WTC11 (cell line): ENCODE measurements around the gene EDARADD. TPM values are rescaled to one million over a fixed set of nuclear protein-coding genes. Genes with fewer than 3 reads are reported as not detected.

ENCODE experiments used
- ATAC-seq: fragments of 200-7000 bp; cut with Tn5 transposase; 2 replicates; pipeline ENCODE4 v1.10.0; 2021; ENCODE audit warnings: mild to moderate bottlenecking, moderate library complexity
- CTCF ChIA-PET: fragments of 300-600 bp; sonication (Branson Sonifier 250); formaldehyde crosslinking; loops from one replicate; lab custom pipeline; 2021; ENCODE audit warnings: antibody characterized with exemption; lab: Charles Lee
- POLR2A ChIA-PET: fragments of 350-600 bp; sonication (Branson Sonifier 250); formaldehyde crosslinking; loops from one replicate; lab custom pipeline; 2021; ENCODE audit warnings: antibody characterized with exemption; lab: Charles Lee
- DNase-seq: peaks from one replicate; pipeline ENCODE4 v3.0.0; 2021; ENCODE audit warnings: low spot score
- H3K27ac Mint-ChIP-seq: 2 replicates; pipeline ENCODE4 v1.8.0; 2021; ENCODE audit warnings: mixed read lengths
- H3K27me3 Mint-ChIP-seq: 2 replicates; pipeline ENCODE4 v1.8.0; 2021; ENCODE audit warnings: low read depth, mild to moderate bottlenecking, moderate library complexity, mixed read lengths
- H3K36me3 Mint-ChIP-seq: 2 replicates; pipeline ENCODE4 v1.8.0; 2021; ENCODE audit warnings: mixed read lengths
- H3K4me1 Mint-ChIP-seq: 2 replicates; pipeline ENCODE4 v1.8.0; 2022; ENCODE audit warnings: mixed read lengths
- H3K4me3 Mint-ChIP-seq: 2 replicates; pipeline ENCODE4 v1.8.0; 2021; ENCODE audit warnings: mild to moderate bottlenecking, moderate library complexity, mixed read lengths
- H3K9me3 Mint-ChIP-seq: 2 replicates; pipeline ENCODE4 v1.8.0; 2021; ENCODE audit warnings: mixed read lengths
- ATF1 ChIP-seq: sonication (generic); formaldehyde crosslinking; IDR thresholded peaks from 2 replicates; pipeline ENCODE4 v1.8.1; 2023; ENCODE audit warnings: mild to moderate bottlenecking, moderate library complexity, missing genetic modification reagents
- E2F5 ChIP-seq: sonication (generic); formaldehyde crosslinking; IDR thresholded peaks from 2 replicates; pipeline ENCODE4 v1.8.1; 2022; ENCODE audit warnings: mild to moderate bottlenecking, moderate library complexity, missing genetic modification reagents
- FOXP4 ChIP-seq: sonication (generic); formaldehyde crosslinking; IDR thresholded peaks from 2 replicates; pipeline ENCODE4 v1.8.0; 2022; ENCODE audit warnings: mild to moderate bottlenecking, missing genetic modification reagents
- HMGA2 ChIP-seq: fragments of 250-450 bp; sonication (Bioruptor Pico); IDR thresholded peaks from 2 replicates; pipeline ENCODE4 v1.4.0; 2021; ENCODE audit warnings: mild to moderate bottlenecking, moderate library complexity
- HMGXB4 ChIP-seq: sonication (generic); formaldehyde crosslinking; IDR thresholded peaks from 2 replicates; pipeline ENCODE4 v1.8.1; 2023; ENCODE audit warnings: mild to moderate bottlenecking, moderate library complexity, missing genetic modification reagents
- MAX ChIP-seq: sonication (generic); formaldehyde crosslinking; IDR thresholded peaks from 2 replicates; pipeline ENCODE4 v1.8.0; 2022; ENCODE audit warnings: mild to moderate bottlenecking, missing genetic modification reagents
- MLX ChIP-seq: sonication (generic); formaldehyde crosslinking; IDR thresholded peaks from 2 replicates; pipeline ENCODE4 v1.8.1; 2023; ENCODE audit warnings: mild to moderate bottlenecking, missing genetic modification reagents, moderate library complexity
- OVOL2 ChIP-seq: fragments of 250-450 bp; sonication (Bioruptor Pico); IDR thresholded peaks from 2 replicates; pipeline ENCODE4 v1.9.0; 2021; ENCODE audit warnings: mild to moderate bottlenecking, borderline replicate concordance
- PRRX2 ChIP-seq: fragments of 250-450 bp; sonication (Bioruptor Pico); IDR thresholded peaks from 2 replicates; pipeline ENCODE4 v1.8.0; 2021; ENCODE audit warnings: mild to moderate bottlenecking
- SP1 ChIP-seq: sonication (generic); formaldehyde crosslinking; conservative IDR thresholded peaks from 2 replicates; pipeline ENCODE4 v1.8.1; 2022; ENCODE audit warnings: missing genetic modification reagents
- USF1 ChIP-seq: sonication (generic); formaldehyde crosslinking; IDR thresholded peaks from 2 replicates; pipeline ENCODE4 v1.8.0; 2022; ENCODE audit warnings: mild to moderate bottlenecking, missing genetic modification reagents
- USF2 ChIP-seq: sonication (generic); formaldehyde crosslinking; IDR thresholded peaks from 2 replicates; pipeline ENCODE4 v1.8.1; 2023; ENCODE audit warnings: mild to moderate bottlenecking, missing genetic modification reagents, moderate library complexity
- ZBTB21 ChIP-seq: sonication (generic); formaldehyde crosslinking; IDR thresholded peaks from 2 replicates; pipeline ENCODE4 v1.8.1; 2023; ENCODE audit warnings: mild to moderate bottlenecking, missing genetic modification reagents, borderline replicate concordance
- ZMAT4 ChIP-seq: fragments of 250-450 bp; sonication (Bioruptor Pico); IDR thresholded peaks from 2 replicates; pipeline ENCODE4 v1.9.0; 2021; ENCODE audit warnings: mild to moderate bottlenecking
- ZNF121 ChIP-seq: sonication (generic); formaldehyde crosslinking; IDR thresholded peaks from 2 replicates; pipeline ENCODE4 v1.8.0; 2023; ENCODE audit warnings: missing genetic modification reagents
- ZNF232 ChIP-seq: sonication (generic); formaldehyde crosslinking; IDR thresholded peaks from 2 replicates; pipeline ENCODE4 v1.8.0; 2022; ENCODE audit warnings: mild to moderate bottlenecking, missing genetic modification reagents
- ZNF425 ChIP-seq: fragments of 250-450 bp; sonication (Bioruptor Pico); conservative IDR thresholded peaks from 2 replicates; pipeline ENCODE4 v1.9.0; 2021; ENCODE audit warnings: mild to moderate bottlenecking
- total RNA-seq: library from RNA; stranded (reverse); gene quantifications from 3 replicates; pipeline ENCODE4 v1.2.3, GENCODE V29; 2021

Gene EDARADD
- total RNA-seq, 1 experiment from 2014 or later, result 5.0 TPM

- peaks cover 28% of the 10 kb centered on the region for H3K27me3 Mint-ChIP-seq
- DNase-seq (no peak), ATAC-seq (no peak)
- ChIA-PET POLR2A (interaction anchor here (0.7 kb wide), 1 partner anchor 198 kb away, joined by 4 read pairs; no protein-coding TSS in a partner anchor), CTCF (interaction anchor here (0.6 kb wide), 1 partner anchor 66 kb away, joined by 5 read pairs; no protein-coding TSS in a partner anchor)
- H3K9me3 Mint-ChIP-seq, result no peaks in the 10 kb centered on the region
- H3K4me1 Mint-ChIP-seq, result peaks cover 24% of the 10 kb centered on the region
- no peaks in the 10 kb centered on the region for H3K36me3 Mint-ChIP-seq
- H3K4me3 Mint-ChIP-seq, result no peak overlapping the region
- peak overlapping the region; percentile 0 for H3K27ac Mint-ChIP-seq
- TF ChIP-seq ZNF425 (CRISPR knock-in tag) (no peak), PRRX2 (CRISPR knock-in tag) (no peak)
- TF ChIP-seq, all 79 proteins: peak for 0
Observed at GRCh38 chr1:236520445-236521005, 126.4 kb downstream of the EDARADD start.

- Mint-ChIP-seq H3K4me1 (peaks cover 9% of the 10 kb centered on the region), H3K9me3 (no peaks in the 10 kb centered on the region), H3K27me3 (peaks cover 28% of the 10 kb centered on the region), H3K27ac (no peak overlapping the region), H3K36me3 (no peaks in the 10 kb centered on the region; the same call in 1 of the 2 replicates), H3K4me3 (peak overlapping the region; percentile 85)
- POLR2A ChIA-PET, result no interaction called here
- DNase-seq (peak; percentile 40), ATAC-seq (peak; percentile 61)
- CTCF ChIA-PET, result no interaction called here
- TF ChIP-seq ZBTB21 (CRISPR knock-in tag), result no peak
- no peak for TF ChIP-seq FOXP4 (CRISPR knock-in tag)
- no peak for TF ChIP-seq SP1 (CRISPR knock-in tag)
- TF ChIP-seq HMGXB4 (CRISPR knock-in tag), result peak; percentile 35; the same call in 1 of the 2 replicates
- TF ChIP-seq OVOL2 (CRISPR knock-in tag), result no peak
- TF ChIP-seq E2F5 (CRISPR knock-in tag), result 0 out of 2 replicates have a peak, but pooled peaks have one; percentile 7
Observed at GRCh38 chr1:236522937-236523703, 129.0 kb downstream of the EDARADD start.

- peaks cover 28% of the 10 kb centered on the region for H3K27me3 Mint-ChIP-seq
- H3K9me3 Mint-ChIP-seq, result no peaks in the 10 kb centered on the region
- DNase-seq (peak; percentile 63), ATAC-seq (peak; percentile 75)
- peaks cover 8% of the 10 kb centered on the region for H3K4me1 Mint-ChIP-seq
- H3K4me3 Mint-ChIP-seq, result peak within 1 kb of the TSS; percentile 85
- ChIA-PET POLR2A (no interaction called here), CTCF (no interaction called here)
- no peaks in the 10 kb centered on the region; the same call in 1 of the 2 replicates for H3K36me3 Mint-ChIP-seq
- 0 out of 2 replicates have a peak within 1 kb of the TSS, but pooled peaks have one; percentile 35 for H3K27ac Mint-ChIP-seq
- TF ChIP-seq MAX (CRISPR knock-in tag) (no peak), ZNF232 (0 out of 2 replicates have a peak, but pooled peaks have one; percentile 18), USF1 (CRISPR knock-in tag) (no peak), MLX (CRISPR knock-in tag) (no peak), ATF1 (CRISPR knock-in tag) (no peak), HMGA2 (CRISPR knock-in tag) (no peak), ZMAT4 (CRISPR knock-in tag) (no peak), ZBTB21 (CRISPR knock-in tag) (no peak), ZNF121 (CRISPR knock-in tag) (no peak), USF2 (no peak)
Observed at GRCh38 chr1:236523704-236524141, 129.6 kb downstream of the EDARADD start, which contains the start of gene LGALS8. Gene LGALS8 (plus strand): TSS chr1:236523982. CDS start chr1:236526071, 2,089 bp downstream.
